ENCODE data around the gene PES1. TPM values are rescaled to one million over a fixed set of nuclear protein-coding genes. Genes with fewer than 3 reads are reported as not detected.

PES1 gene
- total RNA-seq, 1 experiment from 2014 or later: 167 TPM

DNA sequence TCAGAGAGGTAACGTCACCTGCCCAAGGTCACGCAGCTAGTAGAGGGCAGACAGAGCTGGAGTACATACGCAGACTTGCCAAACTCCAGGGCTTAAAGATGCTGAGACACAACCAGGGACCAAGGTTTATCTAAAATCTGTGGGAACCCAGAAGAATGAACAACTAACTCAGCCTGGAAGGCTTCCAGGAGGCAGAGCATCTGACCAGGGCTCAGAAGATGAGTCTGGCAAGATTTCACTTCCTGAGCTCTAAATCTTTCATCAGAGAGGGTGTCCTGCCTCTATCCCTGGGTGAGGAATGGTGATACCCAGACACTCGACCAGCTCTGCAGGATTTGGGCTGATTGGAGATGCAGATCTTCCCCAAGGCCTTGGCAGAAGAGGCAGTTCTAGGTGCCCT is 26.4 kb downstream of the PES1 start:
- Histone ChIP-seq H3K9ac (ENCODE audit: low read length) (no peak overlapping the region), H3K79me2 (ENCODE audit: insufficient read depth, low read length) (no peaks in the 10 kb centered on the region), H3K4me1 (ENCODE audit: control insufficient read depth in 1 of 2, insufficient read depth in 2 of 2, low read length in 2 of 2) (peaks cover 9 to 35% of the 10 kb centered on the region in 2 experiments; a peak in 3 of 4 replicates), H2AFZ (ENCODE audit: low read depth, low read length, poor library complexity, severe bottlenecking) (no peak overlapping the region), H3K27me3 (ENCODE audit: insufficient read depth, low read length) (no peaks in the 10 kb centered on the region; the same call in 1 of the 2 replicates), H3K4me3 (replicated peaks in 1 of 2; ENCODE audit: low read depth in 1 of 2, low read length in 2 of 2) (no peak overlapping the region), H3K27ac (ENCODE audit: low read depth, low read length) (no peak overlapping the region), H3K9me2 (ENCODE audit: insufficient read depth) (no peaks in the 10 kb centered on the region), H3K9me3 (ENCODE audit: control insufficient read depth in 1 of 2, insufficient read depth in 1 of 2, low read depth in 1 of 2, low read length in 2 of 2) (no peaks in the 10 kb centered on the region), H3K36me3 (ENCODE audit: control insufficient read depth in 1 of 2, insufficient read depth in 2 of 2, low read length in 2 of 2) (no peaks in the 10 kb centered on the region), H3K4me2 (ENCODE audit: low read length) (no peak overlapping the region), H4K20me1 (ENCODE audit: insufficient read depth) (no peaks in the 10 kb centered on the region)
- BruUV-seq (replicated peaks): no TSS peak
- DNase-seq (ENCODE audit: low read depth, low spot score) (no peak), ATAC-seq (no peak)
- TF ChIP-seq, protein P1, sequence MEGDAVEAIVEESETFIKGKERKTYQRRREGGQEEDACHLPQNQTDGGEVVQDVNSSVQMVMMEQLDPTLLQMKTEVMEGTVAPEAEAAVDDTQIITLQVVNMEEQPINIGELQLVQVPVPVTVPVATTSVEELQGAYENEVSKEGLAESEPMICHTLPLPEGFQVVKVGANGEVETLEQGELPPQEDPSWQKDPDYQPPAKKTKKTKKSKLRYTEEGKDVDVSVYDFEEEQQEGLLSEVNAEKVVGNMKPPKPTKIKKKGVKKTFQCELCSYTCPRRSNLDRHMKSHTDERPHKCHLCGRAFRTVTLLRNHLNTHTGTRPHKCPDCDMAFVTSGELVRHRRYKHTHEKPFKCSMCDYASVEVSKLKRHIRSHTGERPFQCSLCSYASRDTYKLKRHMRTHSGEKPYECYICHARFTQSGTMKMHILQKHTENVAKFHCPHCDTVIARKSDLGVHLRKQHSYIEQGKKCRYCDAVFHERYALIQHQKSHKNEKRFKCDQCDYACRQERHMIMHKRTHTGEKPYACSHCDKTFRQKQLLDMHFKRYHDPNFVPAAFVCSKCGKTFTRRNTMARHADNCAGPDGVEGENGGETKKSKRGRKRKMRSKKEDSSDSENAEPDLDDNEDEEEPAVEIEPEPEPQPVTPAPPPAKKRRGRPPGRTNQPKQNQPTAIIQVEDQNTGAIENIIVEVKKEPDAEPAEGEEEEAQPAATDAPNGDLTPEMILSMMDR (IDR thresholded peaks at IDR 0.05 in 2 of 3, conservative IDR thresholded peaks at IDR 0.05 in 1 of 3; ENCODE audit: borderline replicate concordance in 1 of 3, insufficient read depth in 1 of 3, low read depth in 2 of 3, low read length in 2 of 3): no peak
- ChIA-PET RAD21 (ENCODE audit: low non-redundant PET in 1 of 2, low total read pairs in 2 of 2, uncharacterized antibody in 2 of 2, unreplicated experiment in 2 of 2) (no interaction called here), POLR2A (no interaction called here), CTCF (no interaction called here)
- intact Hi-C loops (cut with micrococcal nuclease): no loop called here

DNA sequence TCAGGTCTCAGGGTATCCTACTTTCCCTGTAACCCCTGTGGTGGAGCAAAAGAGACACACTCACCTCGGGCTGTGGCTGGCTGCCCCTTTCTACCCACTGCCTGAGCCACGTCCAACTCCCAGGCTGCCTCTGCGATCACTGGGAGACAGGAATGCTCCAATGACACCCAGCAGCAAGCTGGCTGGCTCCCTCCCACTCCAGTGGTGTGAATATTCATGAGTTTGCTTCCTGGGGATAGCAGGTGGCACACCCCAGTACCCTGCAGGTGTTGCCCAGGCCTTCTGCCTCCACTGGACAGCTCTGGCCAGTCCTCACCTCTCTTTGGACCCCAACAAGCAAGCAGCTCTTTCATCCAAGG is 27.0 kb downstream of the PES1 start:
- no peak for ATAC-seq
- POLR2A ChIA-PET: no interaction called here

More for the DNA sequence above, 27.0 kb downstream of the PES1 start:
- BruUV-seq (replicated peaks): no TSS peak
- DNase-seq (ENCODE audit: low read depth, low spot score): no peak
- no peaks in the 10 kb centered on the region; the same call in 1 of the 2 replicates for H3K27me3 ChIP-seq (ENCODE audit: insufficient read depth, low read length)
- no peaks in the 10 kb centered on the region for H4K20me1 ChIP-seq (ENCODE audit: insufficient read depth)
- H3K9me3 ChIP-seq (ENCODE audit: control insufficient read depth in 1 of 2, insufficient read depth in 1 of 2, low read depth in 1 of 2, low read length in 2 of 2): no peaks in the 10 kb centered on the region
- intact Hi-C loops (cut with micrococcal nuclease): no loop called here
- H3K79me2 ChIP-seq (ENCODE audit: insufficient read depth, low read length): no peaks in the 10 kb centered on the region
- H2AFZ ChIP-seq (ENCODE audit: low read depth, low read length, poor library complexity, severe bottlenecking): no peak overlapping the region
- ChIA-PET RAD21 (ENCODE audit: low non-redundant PET in 1 of 2, low total read pairs in 2 of 2, uncharacterized antibody in 2 of 2, unreplicated experiment in 2 of 2) (no interaction called here), CTCF (no interaction called here)
- peaks cover 9 to 37% of the 10 kb centered on the region in 2 experiments; a peak in 3 of 4 replicates for H3K4me1 ChIP-seq (ENCODE audit: control insufficient read depth in 1 of 2, insufficient read depth in 2 of 2, low read length in 2 of 2)
- H3K9ac ChIP-seq (ENCODE audit: low read length): no peak overlapping the region
- no peak overlapping the region for H3K4me2 ChIP-seq (ENCODE audit: low read length)
- H3K36me3 ChIP-seq (ENCODE audit: control insufficient read depth in 1 of 2, insufficient read depth in 2 of 2, low read length in 2 of 2): no peaks in the 10 kb centered on the region
- H3K9me2 ChIP-seq (ENCODE audit: insufficient read depth): no peaks in the 10 kb centered on the region
- TF ChIP-seq SP1 (IDR thresholded peaks at IDR 0.05; ENCODE audit: low read depth): no peak
- no peak for TF ChIP-seq EGR1 (IDR thresholded peaks at IDR 0.05; ENCODE audit: low read depth)
- TF ChIP-seq FOSL1 (IDR thresholded peaks at IDR 0.05; ENCODE audit: low read depth): no peak
- TF ChIP-seq EZH2phosphoT487 (IDR thresholded peaks at IDR 0.05; ENCODE audit: borderline replicate concordance): no peak
- TF ChIP-seq, protein P2, sequence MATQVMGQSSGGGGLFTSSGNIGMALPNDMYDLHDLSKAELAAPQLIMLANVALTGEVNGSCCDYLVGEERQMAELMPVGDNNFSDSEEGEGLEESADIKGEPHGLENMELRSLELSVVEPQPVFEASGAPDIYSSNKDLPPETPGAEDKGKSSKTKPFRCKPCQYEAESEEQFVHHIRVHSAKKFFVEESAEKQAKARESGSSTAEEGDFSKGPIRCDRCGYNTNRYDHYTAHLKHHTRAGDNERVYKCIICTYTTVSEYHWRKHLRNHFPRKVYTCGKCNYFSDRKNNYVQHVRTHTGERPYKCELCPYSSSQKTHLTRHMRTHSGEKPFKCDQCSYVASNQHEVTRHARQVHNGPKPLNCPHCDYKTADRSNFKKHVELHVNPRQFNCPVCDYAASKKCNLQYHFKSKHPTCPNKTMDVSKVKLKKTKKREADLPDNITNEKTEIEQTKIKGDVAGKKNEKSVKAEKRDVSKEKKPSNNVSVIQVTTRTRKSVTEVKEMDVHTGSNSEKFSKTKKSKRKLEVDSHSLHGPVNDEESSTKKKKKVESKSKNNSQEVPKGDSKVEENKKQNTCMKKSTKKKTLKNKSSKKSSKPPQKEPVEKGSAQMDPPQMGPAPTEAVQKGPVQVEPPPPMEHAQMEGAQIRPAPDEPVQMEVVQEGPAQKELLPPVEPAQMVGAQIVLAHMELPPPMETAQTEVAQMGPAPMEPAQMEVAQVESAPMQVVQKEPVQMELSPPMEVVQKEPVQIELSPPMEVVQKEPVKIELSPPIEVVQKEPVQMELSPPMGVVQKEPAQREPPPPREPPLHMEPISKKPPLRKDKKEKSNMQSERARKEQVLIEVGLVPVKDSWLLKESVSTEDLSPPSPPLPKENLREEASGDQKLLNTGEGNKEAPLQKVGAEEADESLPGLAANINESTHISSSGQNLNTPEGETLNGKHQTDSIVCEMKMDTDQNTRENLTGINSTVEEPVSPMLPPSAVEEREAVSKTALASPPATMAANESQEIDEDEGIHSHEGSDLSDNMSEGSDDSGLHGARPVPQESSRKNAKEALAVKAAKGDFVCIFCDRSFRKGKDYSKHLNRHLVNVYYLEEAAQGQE (IDR thresholded peaks at IDR 0.05; ENCODE audit: low read depth): no peak
- no peak overlapping the region for H3K27ac ChIP-seq (ENCODE audit: low read depth, low read length)
- H3K4me3 ChIP-seq (replicated peaks in 1 of 2; ENCODE audit: low read depth in 1 of 2, low read length in 2 of 2): no peak overlapping the region

Data from HCT116 (cell line).